Stimulated activated CD4-positive, alpha-beta T cell treated with anti-CD3 and anti-CD28 coated beads, Interleukin-1b, Interleukin-23, amount 100 ng/mL, for 4 hours (primary cell): ENCODE data around the gene DONSON.

Source experiments
- DNase-seq, 2 donors: peaks; one replicate each; pipeline ENCODE4 v3.0.0-alpha.2; 2020; ENCODE audit warnings: low read depth in 2 of 2

Gene DONSON

DNA sequence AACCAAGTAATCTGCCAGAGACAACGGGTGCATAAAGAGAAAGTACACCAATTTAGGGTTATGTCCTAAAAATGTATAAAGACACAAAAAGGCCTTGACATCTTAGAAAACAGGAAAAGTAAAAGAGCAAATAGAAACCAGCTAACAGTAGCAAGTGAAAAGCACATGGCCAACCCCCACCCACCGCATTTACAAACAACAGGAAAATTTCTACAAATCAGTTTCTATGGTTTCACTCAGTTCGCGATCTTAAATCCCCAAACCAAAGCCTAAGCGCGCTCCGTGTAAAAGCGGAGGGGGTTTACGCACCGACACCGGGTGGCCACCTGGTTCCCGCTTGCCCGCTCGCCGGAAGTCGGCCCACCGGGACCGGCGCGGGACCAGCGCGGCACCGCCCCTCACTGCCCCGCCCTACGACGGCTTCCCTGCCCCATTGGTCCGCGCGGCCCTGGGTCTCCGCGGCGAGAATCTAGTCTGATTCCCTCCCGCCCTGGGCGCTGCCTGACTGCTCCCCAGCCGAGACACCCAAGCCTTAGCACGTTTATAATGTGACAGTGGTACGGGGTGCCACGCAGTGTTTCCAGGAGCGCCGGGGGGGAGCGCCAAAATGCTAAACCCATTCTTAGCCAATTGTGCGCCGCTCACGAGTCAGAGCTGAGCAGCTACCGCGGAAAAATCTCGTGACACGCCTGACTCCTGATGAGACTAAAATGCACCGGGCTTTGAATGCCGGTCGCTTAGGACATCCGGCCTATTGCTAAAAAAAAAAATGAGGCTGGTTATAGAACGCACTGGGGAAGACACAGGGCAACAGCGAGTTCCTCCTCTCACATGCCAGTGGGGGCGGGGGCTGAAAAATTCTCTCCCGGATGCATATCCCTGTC, 46.5 kb downstream of the DONSON start, which contains the start of gene GART:
GART (minus strand) TSS at position 362 of the 884 bp plus-strand sequence. CDS start 2,802 bp downstream, outside the sequence.
- peak; percentile 66 to 81 for DNase-seq

DNA sequence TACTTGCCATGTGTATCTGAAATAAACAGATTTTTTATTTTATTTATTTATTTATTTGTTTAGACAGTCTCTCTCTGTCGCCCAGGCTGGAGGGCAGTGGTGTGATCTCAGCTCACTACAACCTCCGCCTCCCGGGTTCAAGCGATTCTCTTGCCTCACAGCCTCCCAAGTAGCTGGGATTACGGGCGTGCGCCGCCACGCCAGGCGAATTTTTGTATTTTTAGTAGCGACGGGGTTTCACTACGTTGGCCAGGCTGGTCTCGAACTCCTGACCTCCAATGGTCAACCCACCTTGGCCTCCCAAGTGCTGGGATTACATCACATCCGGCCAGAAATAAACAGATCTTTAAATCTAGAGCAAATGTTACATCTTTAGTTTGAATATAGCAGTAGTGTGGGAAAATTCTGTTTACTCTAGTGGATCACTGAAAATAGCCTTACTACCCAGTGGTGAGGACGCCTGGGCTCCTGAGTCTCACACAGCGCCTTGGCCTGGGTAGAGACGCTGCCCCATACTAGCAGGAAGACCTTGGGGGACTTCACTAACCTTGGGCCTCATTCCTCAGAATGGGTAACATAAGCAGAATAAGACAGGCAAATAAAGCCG, 47.3 kb downstream of the DONSON start:
- DNase-seq = no peak

DNA sequence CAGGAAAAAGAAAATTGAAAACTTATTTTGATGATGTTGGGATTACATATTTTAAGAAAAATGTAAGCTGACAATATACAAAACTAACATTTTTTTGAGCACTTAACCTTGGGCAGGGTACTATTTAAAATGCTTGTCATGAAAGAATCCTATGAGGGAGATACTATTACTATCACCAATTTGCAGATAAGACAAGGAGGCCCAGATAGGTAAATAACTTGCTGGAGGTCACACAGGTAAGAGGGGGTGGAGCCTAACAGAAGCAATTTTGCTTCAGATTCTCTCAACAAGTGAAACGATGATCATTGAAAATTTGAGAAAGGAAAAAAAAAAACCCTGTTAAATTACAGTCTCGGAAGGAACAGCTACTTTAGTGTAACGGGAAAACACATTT, 47.8 kb downstream of the DONSON start:
- DNase-seq = no peak

DNA sequence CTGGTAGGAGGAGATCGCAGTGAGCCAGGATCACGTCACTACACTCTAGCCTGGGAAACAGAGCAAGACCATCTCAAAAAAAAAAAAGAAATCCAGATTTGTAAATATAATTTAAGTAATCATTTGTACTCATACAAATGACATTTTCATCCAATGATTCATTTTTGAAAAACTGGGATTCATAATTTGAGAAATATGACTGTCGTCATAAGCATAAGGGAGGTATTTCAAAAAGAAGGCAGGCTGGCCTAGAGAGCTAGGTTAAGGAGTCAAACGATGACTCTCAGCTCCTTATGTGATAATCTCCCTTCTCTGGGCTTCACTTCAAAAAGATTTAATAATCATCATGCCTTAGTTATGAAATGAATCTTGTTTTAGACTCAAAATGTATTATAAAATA, 48.9 kb downstream of the DONSON start:
- DNase-seq = no peak

DNA sequence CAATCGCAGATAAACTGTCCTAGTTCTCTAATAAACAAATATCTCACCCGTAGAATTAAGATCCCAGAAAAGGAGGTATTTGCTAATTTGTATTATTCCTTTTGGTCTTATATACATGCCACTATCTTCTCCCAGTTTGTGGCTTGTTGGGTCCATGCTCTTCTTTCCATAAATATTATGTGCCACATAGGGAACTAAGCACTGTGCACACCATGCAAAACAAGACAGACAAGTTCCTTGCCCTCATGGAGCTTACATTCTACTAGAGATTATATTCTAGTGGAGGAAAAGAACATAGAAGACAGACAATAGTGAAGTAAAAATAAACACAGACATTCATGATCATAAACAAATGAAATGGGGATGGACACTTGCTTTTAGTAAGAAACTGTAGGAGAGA, 51.3 kb downstream of the DONSON start:
- DNase-seq = no peak

DNA sequence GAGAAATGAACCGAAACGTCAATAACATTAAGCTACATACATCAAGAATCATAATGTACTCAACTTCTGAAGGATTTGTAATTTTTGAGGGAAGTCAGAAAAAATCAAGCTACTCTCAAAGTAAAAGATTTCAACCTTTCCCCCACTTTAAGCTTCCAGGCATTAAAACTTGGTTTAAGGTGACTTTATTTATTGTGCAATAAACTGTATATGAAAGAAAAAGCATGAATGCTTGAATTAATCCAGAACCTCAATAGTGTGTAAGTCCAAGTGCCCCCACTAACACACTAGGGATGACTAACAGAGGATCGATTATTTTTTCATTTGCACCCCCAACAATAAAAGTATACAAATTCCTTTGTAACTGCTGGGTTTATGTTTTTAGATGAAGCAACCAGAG, 57.5 kb downstream of the DONSON start:
- no peak for DNase-seq
